Myocyte (in vitro differentiated cells): ENCODE data around the gene POPDC2. TPM values are rescaled to one million over a fixed set of nuclear protein-coding genes. Genes with fewer than 3 reads are reported as not detected.
"Not testable (repeated sequence)": the region's sequence is repeated elsewhere in the genome, so short reads cannot be mapped to it uniquely, and the experiment has no call there.

ENCODE experiments used
- DNase-seq: peaks from one replicate; pipeline ENCODE4 v3.0.0-alpha.2; 2012; ENCODE audit warnings: low read depth
- total RNA-seq: library from RNA; depleted of rRNA; stranded (reverse); fragments of >200 nt; gene quantifications from 2 replicates; pipeline ENCODE4 v1.2.3, GENCODE V29; 2014

Gene POPDC2
- total RNA-seq, 1 donor from 2014 or later: 3.5 TPM

DNA sequence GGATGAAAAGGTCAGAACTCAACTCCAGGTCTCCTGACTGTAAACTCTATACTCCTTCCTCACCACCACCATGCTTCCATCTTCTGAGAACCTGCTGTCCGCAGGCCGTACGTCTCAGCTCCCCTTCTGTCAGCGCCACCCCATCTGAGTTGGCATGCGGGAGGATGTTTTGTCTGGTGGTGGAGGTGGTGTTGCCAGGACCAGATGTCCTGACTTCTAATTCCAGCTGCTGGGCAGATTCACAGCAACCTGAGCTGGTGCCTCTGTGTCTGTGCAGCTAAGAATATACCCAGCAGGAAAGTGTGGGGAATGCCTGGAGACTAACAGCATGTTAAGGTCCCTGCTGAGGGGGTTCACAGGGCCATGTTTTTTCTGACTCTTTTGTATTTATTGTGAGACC, 39.5 kb downstream of the POPDC2 start:
- peak; percentile 48 for DNase-seq

DNA sequence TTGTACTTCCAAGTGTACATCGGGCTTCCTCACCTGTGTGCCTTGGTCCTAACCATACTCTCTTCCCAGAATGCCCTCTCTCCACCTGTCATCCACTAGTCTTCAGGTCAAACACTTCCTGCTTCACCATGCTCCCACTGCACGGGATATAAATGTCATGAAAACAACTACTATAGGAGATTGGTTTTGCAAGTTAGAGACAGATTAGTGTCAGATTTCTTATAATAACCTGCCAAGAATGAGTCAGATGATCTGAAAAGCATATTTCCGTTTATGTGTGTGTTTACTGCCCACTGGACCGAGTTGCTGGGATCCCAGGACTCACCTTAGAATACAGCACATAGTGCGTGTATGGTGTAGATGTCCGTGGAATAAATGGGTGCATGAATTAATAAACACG, 41.3 kb downstream of the POPDC2 start:
- DNase-seq: peak; percentile 20

DNA sequence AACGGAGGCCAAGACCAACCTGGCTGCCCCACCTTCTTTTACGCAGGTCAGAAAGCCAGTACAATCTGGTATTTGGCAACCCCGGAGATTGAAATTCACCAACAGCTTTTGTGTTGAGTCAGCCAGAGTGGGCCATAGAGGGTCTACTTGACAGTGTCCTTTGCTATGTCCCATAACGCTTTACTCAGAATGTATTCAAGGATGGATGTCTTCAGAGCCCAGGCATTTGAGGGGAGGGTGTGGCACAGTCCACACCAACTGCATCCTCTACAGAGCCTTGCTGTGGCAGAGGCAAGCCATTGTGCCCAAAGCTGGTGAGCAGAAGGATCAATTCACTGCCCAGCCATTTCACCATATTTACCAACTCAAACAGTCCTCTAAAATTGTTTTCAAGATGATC, 44.3 kb downstream of the POPDC2 start:
- peak; percentile 89 for DNase-seq

DNA sequence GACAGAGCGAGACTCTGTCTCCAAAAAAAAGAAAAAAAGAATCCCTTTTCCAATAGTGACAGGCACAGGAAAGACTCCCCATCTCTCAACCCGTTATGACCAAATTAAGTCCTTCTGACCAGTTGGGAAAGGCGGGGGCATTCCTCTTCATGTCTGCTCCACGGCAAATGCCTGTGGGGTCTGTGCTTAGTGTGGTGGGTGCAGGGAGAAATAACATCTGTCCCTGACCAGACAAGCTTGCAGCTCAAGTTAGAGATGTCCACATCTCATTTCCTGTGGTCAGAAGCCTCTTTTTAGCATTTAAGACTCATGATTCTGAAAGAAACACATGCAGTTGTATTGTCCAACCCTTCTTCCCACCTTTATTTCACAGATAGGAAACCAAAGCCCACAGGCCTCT, 46.5 kb downstream of the POPDC2 start:
- DNase-seq: peak; percentile 80

DNA sequence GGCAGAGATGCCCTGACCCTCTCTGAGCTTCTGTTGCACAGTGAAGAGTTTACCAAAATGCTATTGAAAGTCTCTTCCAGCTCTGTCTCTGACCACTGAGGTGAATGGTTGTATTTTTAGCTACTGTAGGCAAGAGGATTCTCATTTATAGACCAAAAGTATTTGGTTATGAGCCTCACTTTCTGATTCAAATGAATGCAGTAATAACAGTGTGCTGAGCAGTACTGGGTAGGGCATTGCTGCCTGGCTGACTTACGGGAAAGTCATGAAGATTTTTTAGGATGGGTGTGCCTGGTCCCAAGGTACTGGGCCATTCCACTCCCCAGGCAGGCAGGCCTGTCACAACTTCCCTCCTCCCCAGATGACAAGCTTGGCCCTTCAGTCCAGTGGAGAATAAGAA, 47.2 kb downstream of the POPDC2 start:
- DNase-seq: peak; percentile 38

DNA sequence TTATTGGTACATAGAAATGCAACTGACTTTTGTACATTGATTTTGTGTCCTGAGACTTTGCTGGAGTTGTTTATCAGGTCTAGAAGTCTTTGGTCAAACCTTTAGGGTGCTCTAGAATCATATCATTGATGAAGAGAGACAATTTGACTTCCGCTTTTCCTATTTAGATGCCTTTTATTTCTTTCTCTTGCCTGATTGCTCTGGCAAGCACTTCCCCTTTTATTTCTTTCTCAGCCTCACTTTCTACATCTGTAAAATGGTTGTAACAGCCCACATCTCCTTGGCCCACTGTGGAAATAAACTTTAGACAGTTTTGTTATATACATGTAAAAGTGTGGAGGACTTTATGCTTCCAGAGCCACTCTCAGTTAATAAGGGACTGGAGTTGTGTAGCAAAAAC, 48.7 kb downstream of the POPDC2 start:
- DNase-seq: no peak

DNA sequence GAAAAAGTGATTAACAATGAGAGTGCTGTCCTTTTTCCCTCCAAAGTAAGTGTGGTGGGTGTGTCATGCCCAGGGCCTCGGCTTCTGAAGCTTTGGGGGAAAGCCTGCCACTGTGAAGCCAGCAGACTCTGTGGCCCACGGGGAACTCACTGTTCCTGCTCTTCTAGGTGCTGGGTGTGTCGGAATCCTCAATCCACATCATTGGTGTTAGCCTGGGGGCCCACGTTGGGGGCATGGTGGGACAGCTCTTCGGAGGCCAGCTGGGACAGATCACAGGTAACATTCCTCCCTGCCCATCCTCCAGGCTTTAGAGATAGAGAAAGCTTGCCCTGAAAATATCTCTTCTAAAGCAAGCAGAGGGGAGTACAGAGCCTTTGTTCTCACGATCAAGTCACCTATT, 51.1 kb downstream of the POPDC2 start:
- no peak for DNase-seq

DNA sequence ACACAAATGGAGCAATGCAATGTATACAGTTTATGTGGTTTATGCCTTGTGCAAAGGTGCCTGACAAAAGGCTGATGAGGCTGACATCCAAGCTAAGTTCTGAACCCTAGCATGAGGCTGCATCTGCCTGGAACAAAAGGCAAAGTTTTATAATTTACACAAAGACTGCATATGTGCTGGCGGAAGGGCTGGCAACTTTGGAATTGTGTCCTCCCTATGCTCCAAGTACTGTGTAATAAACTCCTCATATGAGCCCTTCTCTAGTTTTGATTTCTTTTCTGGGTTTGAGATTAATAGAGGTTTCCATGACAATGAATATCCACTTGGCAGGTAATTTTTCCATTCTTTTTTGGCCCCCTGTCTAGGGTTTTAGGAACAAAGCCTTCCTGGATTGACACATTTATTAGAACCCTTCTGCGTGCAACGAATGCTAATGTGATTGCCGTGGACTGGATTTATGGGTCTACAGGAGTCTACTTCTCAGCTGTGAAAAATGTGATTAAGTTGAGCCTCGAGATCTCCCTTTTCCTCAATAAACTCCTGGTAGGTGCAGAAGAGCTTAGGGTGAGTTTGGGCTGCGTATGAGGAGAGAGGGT, 51.9 kb downstream of the POPDC2 start:
- DNase-seq: no peak

DNA sequence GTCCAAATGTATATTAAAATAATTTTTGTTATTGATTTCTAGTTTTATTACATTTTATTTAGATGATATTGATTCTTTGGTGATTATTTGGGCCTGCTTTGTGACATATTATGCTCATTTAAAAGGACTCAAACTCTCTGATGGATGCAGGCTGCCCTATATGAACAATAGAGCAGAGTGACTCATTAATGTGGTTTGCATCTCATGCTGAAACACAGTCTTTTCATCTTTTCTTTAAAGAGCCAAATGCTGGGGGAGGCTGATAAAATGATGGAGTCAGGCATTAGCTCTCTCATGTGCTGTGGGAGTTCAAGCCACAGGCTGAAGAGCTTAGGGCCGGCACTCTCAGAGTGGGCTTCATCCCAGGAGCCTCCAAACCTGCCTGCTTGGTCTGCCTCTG, 55.5 kb downstream of the POPDC2 start:
- DNase-seq: no peak

DNA sequence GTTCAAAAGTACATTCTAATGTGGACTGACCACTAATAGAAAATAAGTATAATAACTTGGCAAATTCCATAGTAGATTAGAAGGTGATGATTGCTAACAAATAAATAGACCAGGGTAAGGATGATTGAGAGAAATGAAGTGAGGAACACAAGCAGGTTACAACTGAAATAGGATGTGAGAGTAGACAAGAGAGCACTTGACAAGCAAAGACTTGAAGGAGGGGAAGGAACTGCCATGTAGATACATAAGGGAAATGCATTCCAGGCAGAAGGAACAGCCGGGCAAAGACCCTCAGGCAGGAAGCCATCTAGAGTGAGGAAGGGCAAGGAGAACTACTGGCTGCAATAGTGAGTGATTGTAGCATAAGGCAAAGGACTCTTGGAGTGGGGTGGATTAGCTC, 57.7 kb downstream of the POPDC2 start:
- no peak for DNase-seq

DNA sequence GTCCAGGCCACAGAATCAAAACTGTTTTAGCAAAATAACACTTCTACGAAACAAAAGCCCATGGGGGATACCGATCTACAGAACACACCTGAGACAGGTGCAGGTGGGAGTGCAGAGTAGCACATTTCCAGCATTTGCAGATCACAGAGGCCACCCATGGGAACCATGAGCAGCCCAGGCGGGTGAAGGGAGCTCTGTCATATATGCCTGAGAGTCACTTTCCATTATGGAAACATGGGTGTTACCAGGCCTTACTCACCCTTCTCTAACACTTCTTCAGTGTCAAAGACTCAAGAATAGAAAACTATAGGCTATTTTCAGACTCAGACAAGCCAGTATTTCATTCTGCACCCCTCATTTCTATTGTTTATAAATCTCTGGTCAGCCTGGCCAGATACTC, 59.2 kb downstream of the POPDC2 start:
- DNase-seq: no peak

DNA sequence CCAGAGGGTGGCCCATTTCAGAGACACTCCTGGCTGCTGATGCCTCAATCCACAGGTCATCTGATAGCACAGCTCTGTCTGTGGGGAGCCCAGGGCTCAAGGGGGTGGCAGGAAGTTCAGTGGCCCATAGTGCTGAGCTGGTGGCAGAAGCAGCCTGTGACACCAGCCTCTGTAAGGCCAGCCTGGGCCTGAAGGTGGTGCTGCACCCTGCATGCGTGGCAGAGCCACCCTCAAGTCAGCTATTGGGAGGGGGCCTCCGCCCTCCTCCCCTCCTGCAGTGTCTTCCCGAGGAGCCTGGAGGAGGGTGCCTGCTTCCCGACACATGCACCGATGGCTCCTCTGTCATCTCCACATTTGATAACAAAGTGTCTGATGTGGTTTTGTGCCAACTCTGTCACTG, 59.7 kb downstream of the POPDC2 start:
- DNase-seq: peak; percentile 41

DNA sequence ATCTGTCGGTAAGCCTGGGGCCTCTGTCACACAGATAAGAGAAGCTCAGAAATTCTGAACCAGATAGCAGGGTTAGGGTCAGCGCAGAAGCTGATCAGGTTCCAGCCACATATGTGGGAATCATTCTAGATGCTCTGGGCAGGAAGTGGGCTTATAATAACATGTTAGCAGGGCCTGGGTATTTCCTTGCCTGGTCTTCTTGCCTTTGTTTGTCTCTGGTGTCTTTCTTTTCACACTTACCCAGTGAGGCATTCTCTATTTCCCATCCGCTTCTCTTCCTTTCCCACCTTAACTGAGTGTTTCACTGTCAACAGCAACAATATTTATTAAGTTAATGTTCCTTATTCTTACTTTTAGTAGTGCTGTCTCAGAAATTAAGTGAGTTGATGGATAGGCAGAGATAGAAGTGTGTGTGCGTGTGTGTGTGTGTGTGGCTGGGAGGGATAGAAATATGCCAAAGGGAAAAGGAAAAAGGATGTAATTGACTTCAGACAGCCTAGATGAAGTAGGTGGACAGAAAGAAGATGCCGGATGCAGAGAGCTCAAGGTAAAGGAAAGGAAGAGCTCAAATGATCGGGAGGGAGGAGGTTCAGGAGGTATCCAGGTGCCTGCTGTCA, 60.7 kb downstream of the POPDC2 start:
- DNase-seq: no peak

DNA sequence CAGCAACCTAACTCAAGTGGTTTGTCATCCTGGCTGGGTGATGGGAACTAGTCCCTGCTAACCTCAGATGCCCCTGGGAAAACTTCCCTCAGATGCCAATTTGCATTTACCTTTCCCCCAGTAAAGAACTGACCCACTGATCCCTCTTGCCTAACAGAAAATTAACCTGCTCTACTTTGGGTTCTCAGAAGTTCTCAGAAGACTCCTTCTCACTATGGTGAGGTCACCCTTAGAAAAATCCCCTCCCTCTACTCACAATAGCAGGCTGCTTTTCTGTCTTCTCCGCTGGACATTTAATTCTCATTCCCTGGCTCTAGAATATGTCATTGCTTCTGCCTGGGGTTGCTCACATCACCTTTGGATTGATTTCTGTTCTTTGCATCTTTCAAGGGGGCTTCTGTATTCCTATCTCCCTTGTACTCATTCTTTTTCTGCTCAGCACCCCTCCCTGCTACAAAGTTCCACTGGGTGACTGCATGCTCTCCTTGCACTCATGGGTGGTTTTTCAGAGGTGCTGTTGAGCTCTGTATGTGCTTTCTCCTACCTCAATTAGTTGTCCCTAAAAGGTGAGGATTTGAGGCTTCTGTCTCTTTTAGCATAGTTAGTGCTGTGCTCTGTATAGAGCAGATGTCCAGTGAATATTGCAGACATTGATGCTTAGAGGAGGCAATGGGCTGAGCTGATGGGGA, 61.8 kb downstream of the POPDC2 start:
- DNase-seq: no peak

DNA sequence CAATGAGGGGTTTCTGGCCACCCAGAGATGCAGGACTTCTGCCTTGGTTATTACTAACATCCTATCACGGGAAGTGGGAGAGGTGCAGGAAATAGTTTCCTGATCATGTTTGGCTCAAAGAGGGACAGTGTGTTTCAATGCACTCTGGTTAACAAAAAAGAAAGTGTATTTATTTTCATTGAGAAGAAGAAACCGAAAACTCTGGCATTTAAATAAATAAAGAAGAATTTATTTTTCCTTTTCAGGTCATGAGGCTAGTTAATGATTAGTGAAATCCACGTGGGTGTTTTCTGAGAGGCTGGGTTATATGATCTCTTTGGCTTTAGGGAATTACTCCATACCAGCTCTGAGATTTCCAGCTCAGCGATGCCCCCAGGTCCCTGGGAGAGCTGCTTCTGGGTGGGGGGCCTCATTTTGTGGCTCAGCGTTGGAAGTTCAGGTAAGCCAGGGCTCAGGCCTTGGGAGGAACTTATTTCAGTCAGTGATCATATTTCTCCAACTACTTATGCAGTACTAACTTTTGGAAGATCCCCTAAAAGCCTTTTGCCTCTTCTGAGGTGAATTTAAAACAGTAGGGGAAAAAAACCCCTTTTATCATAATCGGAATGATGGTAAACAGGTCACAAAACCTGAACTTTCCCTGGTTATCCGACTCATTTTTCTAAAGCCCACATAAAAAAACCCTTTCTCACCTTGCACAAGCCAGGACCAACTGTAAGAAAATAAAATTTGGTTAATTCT, 62.7 kb downstream of the POPDC2 start, which contains the start of gene PLA1A:
PLA1A (plus strand) TSS at position 338 of the 741 bp plus-strand sequence; CDS start at position 367, 29 bp downstream.
- no peak for DNase-seq

DNA sequence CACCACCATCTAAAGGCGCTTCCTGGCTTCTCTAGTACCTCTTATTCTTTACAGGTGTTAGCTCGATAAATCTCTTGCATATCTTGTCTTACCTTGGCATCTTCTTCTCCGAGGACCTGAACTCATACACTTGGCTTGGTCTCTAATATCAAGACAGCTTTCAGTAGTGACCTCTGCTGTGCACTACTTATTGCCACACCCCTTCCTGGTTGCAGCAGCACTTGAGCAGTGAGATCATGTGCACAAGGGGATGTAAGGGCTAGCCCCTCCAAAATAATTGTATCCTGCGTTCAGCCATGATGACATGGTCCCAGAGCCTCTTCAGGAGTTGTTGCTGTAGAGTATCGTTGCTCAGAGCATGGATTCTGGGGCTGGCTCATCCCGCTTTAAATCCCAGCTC, 64.0 kb downstream of the POPDC2 start:
- DNase-seq: no peak

DNA sequence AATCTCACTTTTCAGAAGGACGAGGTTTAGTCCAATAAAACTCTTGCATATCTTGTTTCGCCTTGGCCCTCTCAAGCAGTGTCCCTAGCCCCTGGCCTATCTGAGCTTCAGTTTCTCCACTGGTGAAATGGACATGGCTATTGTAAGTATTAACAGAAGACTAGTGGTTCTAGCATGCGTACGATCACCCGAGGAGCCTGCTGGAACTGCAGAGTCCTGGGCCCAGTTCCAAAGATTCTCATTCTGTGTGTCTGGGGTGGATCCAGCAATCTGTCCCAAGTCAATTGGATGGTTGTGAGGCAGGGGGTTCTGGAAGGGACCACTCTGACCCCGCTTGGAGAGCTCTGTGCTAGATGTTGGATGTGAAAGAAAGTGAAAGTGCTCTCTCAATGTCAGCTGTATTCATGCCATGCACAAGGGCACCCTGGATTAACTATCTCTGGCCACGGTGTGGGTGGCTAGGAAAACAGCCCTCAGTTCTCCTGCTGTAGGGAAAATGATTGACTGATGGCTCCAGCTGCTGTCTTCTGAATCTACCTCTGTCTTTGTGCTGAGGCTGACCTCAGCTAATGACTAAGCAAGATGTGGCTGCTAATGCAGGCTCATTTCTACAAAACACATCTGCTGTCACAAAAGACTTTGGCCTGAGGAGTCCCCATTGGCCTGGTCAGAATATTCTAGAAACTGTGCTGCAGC, 64.6 kb downstream of the POPDC2 start:
- DNase-seq: peak; percentile 98

DNA sequence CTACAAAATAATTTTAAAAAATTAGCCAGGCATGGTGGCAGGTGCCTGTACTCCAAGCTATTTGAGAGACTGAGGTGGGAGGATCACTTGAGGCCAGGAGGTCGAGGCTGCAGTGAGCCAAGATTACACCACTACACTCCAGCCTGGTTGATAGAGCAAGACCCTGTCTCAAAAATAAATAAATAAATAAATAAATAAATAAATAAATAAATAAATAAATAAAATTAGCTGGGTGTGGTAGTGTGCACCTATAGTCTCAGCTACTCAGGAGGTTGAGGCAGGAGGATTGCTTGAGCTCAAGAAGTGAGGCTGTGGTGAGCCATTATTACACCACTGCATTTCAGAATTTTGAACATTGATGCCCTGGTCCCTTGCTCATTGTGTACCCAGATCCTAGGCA, 65.5 kb downstream of the POPDC2 start:
- DNase-seq: not testable (repeated sequence)

DNA sequence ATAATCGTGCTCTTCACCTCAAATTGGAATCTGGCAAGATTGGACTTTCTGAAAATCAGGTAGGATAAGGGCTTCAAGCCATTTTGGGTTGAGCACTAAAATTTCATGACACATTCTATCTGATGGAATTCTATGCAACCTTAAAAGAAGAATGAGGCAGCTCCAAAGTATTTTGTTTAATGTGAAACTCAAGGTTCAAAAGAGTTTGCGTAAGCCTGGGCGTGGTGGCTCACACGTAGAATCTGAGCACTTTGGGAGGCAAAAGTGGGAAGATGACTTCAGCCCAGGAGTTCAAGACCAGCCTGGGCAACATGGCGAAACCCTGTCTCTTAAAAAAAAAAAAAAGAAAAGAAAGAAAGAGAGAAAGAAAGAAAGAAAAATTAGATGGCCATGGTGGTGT, 66.3 kb downstream of the POPDC2 start:
- DNase-seq: no peak

DNA sequence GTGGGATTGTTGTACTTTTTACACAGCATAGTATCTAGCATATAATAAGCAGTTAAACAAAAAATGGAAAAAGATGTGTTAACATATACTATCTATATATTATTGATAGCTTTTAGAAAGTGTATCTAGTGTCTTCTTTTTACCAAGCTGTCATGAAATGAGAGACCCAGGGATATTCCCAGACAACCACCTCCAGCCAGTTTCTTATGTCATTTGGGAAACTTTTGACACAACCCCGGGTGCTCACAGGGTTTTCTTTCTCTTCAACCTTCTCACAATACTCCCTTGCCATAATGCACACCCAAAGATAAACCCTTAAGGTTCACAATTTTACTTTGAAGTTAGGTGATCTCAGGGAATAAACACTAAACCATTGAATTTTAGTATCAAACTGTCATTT, 67.5 kb downstream of the POPDC2 start:
- DNase-seq: no peak
